ENCODE results near the gene GRIK3. TPM values are rescaled to one million over a fixed set of nuclear protein-coding genes. Genes with fewer than 3 reads are reported as not detected.

The GRIK3 gene
- total RNA-seq, 2 experiments from 2014 or later: not detected

- ATAC-seq (no peak), DNase-seq (no peak)
- intact Hi-C loops (cut with DNase I, micrococcal nuclease): no loop called here
- Mint-ChIP-seq H3K4me1 (no peaks in the 10 kb centered on the region), H3K36me3 (ENCODE audit: low read depth) (no peaks in the 10 kb centered on the region), H3K27me3 (no peaks in the 10 kb centered on the region), H3K9me3 (ENCODE audit: low read depth) (no peaks in the 10 kb centered on the region), H3K27ac (no peak overlapping the region), H3K4me3 (no peak overlapping the region)
- POLR2A ChIA-PET: no interaction called here
- CTCF ChIA-PET: no interaction called here
These were observed 65.6 kb downstream of the GRIK3 start for GRCh38 chr1:36968730-36969129.

- no peaks in the 10 kb centered on the region for H3K9me3 Mint-ChIP-seq (ENCODE audit: low read depth)
- intact Hi-C loops (cut with DNase I, micrococcal nuclease): no loop called here
- H3K36me3 Mint-ChIP-seq (ENCODE audit: low read depth): no peaks in the 10 kb centered on the region
- H3K27me3 Mint-ChIP-seq: peaks cover 2% of the 10 kb centered on the region
- ATAC-seq (no peak), DNase-seq (peak; percentile 27)
- no peak overlapping the region for H3K27ac Mint-ChIP-seq
- H3K4me3 Mint-ChIP-seq: no peak overlapping the region
- ChIA-PET CTCF (interaction anchor here (0.7 kb wide), 1 partner anchor 13 kb away, joined by 3 read pairs; no protein-coding TSS in a partner anchor), POLR2A (interaction anchor here (0.6 kb wide), 1 partner anchor 126 kb away, joined by 4 read pairs; no protein-coding TSS in a partner anchor)
- no peaks in the 10 kb centered on the region for H3K4me1 Mint-ChIP-seq
These were observed 68.1 kb downstream of the GRIK3 start for GRCh38 chr1:36966242-36966641.

GRCh38 chr1:36965275-36966159, 68.8 kb downstream of the GRIK3 start:
- H3K4me3 Mint-ChIP-seq: no peak overlapping the region
- ChIA-PET CTCF (interaction anchor here (0.7 kb wide), 1 partner anchor 14 kb away, joined by 3 read pairs; no protein-coding TSS in a partner anchor), POLR2A (no interaction called here)
- DNase-seq: no peak
- no peaks in the 10 kb centered on the region for H3K9me3 Mint-ChIP-seq (ENCODE audit: low read depth)
- no peaks in the 10 kb centered on the region for H3K36me3 Mint-ChIP-seq (ENCODE audit: low read depth)
- intact Hi-C loops (cut with DNase I, micrococcal nuclease): no loop called here
- no peak overlapping the region for H3K27ac Mint-ChIP-seq
- H3K27me3 Mint-ChIP-seq: peaks cover 2% of the 10 kb centered on the region
- no peak for ATAC-seq
- H3K4me1 Mint-ChIP-seq: no peaks in the 10 kb centered on the region

GRCh38 chr1:36964830-36965229, 69.5 kb downstream of the GRIK3 start:
- CTCF ChIA-PET: no interaction called here
- no peak overlapping the region for H3K4me3 Mint-ChIP-seq
- no peak for ATAC-seq

GRCh38 chr1:36963006-36963405, 71.3 kb downstream of the GRIK3 start:
- DNase-seq (no peak), ATAC-seq (no peak)
- Mint-ChIP-seq H3K27ac (no peak overlapping the region), H3K36me3 (ENCODE audit: low read depth) (no peaks in the 10 kb centered on the region), H3K9me3 (ENCODE audit: low read depth) (no peaks in the 10 kb centered on the region), H3K4me3 (no peak overlapping the region), H3K27me3 (peaks cover 2% of the 10 kb centered on the region), H3K4me1 (no peaks in the 10 kb centered on the region)
- ChIA-PET CTCF (no interaction called here), POLR2A (no interaction called here)
- intact Hi-C loops (cut with DNase I, micrococcal nuclease): no loop called here

More at GRCh38 chr1:36964830-36965229, 69.5 kb downstream of the GRIK3 start:
- intact Hi-C loops (cut with DNase I, micrococcal nuclease): no loop called here
- Mint-ChIP-seq H3K27ac (no peak overlapping the region), H3K36me3 (ENCODE audit: low read depth) (no peaks in the 10 kb centered on the region), H3K27me3 (peaks cover 2% of the 10 kb centered on the region), H3K4me1 (no peaks in the 10 kb centered on the region), H3K9me3 (ENCODE audit: low read depth) (no peaks in the 10 kb centered on the region)
- POLR2A ChIA-PET: no interaction called here
- DNase-seq: no peak

GRCh38 chr1:36961062-36961615, 73.2 kb downstream of the GRIK3 start:
- DNase-seq (no peak), ATAC-seq (no peak)
- ChIA-PET POLR2A (no interaction called here), CTCF (no interaction called here)
- no peak overlapping the region for H3K27ac Mint-ChIP-seq
- no peaks in the 10 kb centered on the region for H3K36me3 Mint-ChIP-seq (ENCODE audit: low read depth)
- intact Hi-C loops (cut with DNase I, micrococcal nuclease): no loop called here
- no peak overlapping the region for H3K4me3 Mint-ChIP-seq
- H3K27me3 Mint-ChIP-seq: peaks cover 2% of the 10 kb centered on the region
- no peaks in the 10 kb centered on the region for H3K9me3 Mint-ChIP-seq (ENCODE audit: low read depth)
- no peaks in the 10 kb centered on the region for H3K4me1 Mint-ChIP-seq

GRCh38 chr1:36956570-36956969, 77.7 kb downstream of the GRIK3 start:
- Mint-ChIP-seq H3K9me3 (ENCODE audit: low read depth) (no peaks in the 10 kb centered on the region), H3K4me3 (no peak overlapping the region), H3K27ac (no peak overlapping the region), H3K36me3 (ENCODE audit: low read depth) (no peaks in the 10 kb centered on the region), H3K4me1 (no peaks in the 10 kb centered on the region), H3K27me3 (no peaks in the 10 kb centered on the region)
- intact Hi-C loops (cut with DNase I, micrococcal nuclease): no loop called here
- ChIA-PET POLR2A (no interaction called here), CTCF (no interaction called here)
- no peak for ATAC-seq
- DNase-seq: no peak

GRCh38 chr1:36955016-36955415, 79.3 kb downstream of the GRIK3 start:
- H3K27me3 Mint-ChIP-seq: peaks cover 4% of the 10 kb centered on the region
- POLR2A ChIA-PET: no interaction called here
- H3K4me1 Mint-ChIP-seq: no peaks in the 10 kb centered on the region
- ATAC-seq (no peak), DNase-seq (no peak)
- H3K4me3 Mint-ChIP-seq: no peak overlapping the region
- no peak overlapping the region for H3K27ac Mint-ChIP-seq
- intact Hi-C loops (cut with DNase I, micrococcal nuclease): no loop called here
- CTCF ChIA-PET: no interaction called here
- no peaks in the 10 kb centered on the region for H3K9me3 Mint-ChIP-seq (ENCODE audit: low read depth)
- H3K36me3 Mint-ChIP-seq (ENCODE audit: low read depth): no peaks in the 10 kb centered on the region

GRCh38 chr1:36953061-36953460, 81.3 kb downstream of the GRIK3 start:
- ChIA-PET CTCF (no interaction called here), POLR2A (no interaction called here)
- H3K36me3 Mint-ChIP-seq (ENCODE audit: low read depth): no peaks in the 10 kb centered on the region
- DNase-seq (no peak), ATAC-seq (no peak)
- no peak overlapping the region for H3K4me3 Mint-ChIP-seq
- no peak overlapping the region for H3K27ac Mint-ChIP-seq
- no peaks in the 10 kb centered on the region for H3K9me3 Mint-ChIP-seq (ENCODE audit: low read depth)
- no peaks in the 10 kb centered on the region for H3K4me1 Mint-ChIP-seq
- intact Hi-C loops (cut with DNase I, micrococcal nuclease): no loop called here
- H3K27me3 Mint-ChIP-seq: peaks cover 7% of the 10 kb centered on the region

GRCh38 chr1:36951761-36952160, 82.6 kb downstream of the GRIK3 start:
- H3K27me3 Mint-ChIP-seq: peaks cover 8% of the 10 kb centered on the region
- intact Hi-C loops (cut with DNase I, micrococcal nuclease): no loop called here

GRCh38 chr1:36951292-36951750, 83.0 kb downstream of the GRIK3 start:
- intact Hi-C loops (cut with DNase I, micrococcal nuclease): no loop called here
- ChIA-PET CTCF (no interaction called here), POLR2A (no interaction called here)
- H3K4me3 Mint-ChIP-seq: no peak overlapping the region
- ATAC-seq (no peak), DNase-seq (no peak)
- H3K27ac Mint-ChIP-seq: no peak overlapping the region
- H3K9me3 Mint-ChIP-seq (ENCODE audit: low read depth): no peaks in the 10 kb centered on the region
- no peaks in the 10 kb centered on the region for H3K36me3 Mint-ChIP-seq (ENCODE audit: low read depth)
- peaks cover 9% of the 10 kb centered on the region for H3K27me3 Mint-ChIP-seq
- no peaks in the 10 kb centered on the region for H3K4me1 Mint-ChIP-seq

More at GRCh38 chr1:36951761-36952160, 82.6 kb downstream of the GRIK3 start:
- ATAC-seq: no peak
- Mint-ChIP-seq H3K36me3 (ENCODE audit: low read depth) (no peaks in the 10 kb centered on the region), H3K9me3 (ENCODE audit: low read depth) (no peaks in the 10 kb centered on the region), H3K27ac (no peak overlapping the region), H3K4me3 (no peak overlapping the region), H3K4me1 (no peaks in the 10 kb centered on the region)
- DNase-seq: no peak
- ChIA-PET POLR2A (no interaction called here), CTCF (no interaction called here)

- peaks cover 9% of the 10 kb centered on the region for H3K27me3 Mint-ChIP-seq
- intact Hi-C loops (cut with DNase I, micrococcal nuclease): no loop called here
- DNase-seq: no peak
- H3K9me3 Mint-ChIP-seq (ENCODE audit: low read depth): no peaks in the 10 kb centered on the region
- H3K27ac Mint-ChIP-seq: no peak overlapping the region
- CTCF ChIA-PET: no interaction called here
- ATAC-seq: no peak
- H3K36me3 Mint-ChIP-seq (ENCODE audit: low read depth): no peaks in the 10 kb centered on the region
- POLR2A ChIA-PET: no interaction called here
- H3K4me1 Mint-ChIP-seq: no peaks in the 10 kb centered on the region
- H3K4me3 Mint-ChIP-seq: no peak overlapping the region
These were observed 83.6 kb downstream of the GRIK3 start for GRCh38 chr1:36950604-36951291.
